DMS79 treated with DMSO at 0.1 percent for 48 hours (cell line): ENCODE data around the gene SRPK3.

ENCODE experiments used
- DNase-seq: peaks from one replicate; lab custom pipeline; 2025; lab: John Stamatoyannopoulos, UW

Gene SRPK3

DNA sequence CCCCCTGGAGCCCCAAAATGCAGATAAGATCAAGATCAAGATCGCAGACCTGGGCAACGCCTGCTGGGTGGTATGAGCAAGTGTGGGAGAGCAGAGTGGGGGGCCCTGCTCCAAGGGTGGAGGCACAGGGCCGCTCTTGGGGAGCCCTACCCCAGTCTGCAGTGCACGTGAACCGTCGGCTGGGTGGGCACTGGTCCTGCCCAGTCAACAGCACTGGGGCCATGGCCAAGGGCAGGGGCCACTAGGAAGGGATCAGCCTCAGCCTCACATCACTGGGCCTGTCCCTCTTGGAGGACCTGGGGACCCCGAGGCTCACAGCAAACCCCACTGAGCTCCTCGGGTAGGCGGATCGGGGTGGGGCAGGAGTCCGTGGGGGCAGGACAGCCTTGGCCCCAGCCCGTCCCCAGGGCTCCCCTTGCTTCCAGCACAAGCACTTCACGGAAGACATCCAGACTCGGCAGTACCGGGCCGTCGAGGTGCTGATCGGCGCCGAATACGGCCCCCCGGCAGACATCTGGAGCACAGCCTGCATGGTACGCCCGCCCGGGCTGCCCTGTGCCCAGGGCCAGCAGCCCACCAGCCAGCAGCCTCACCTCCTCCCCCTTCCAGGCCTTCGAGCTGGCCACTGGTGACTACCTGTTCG is 3.6 kb downstream of the SRPK3 start:
- no peak for DNase-seq

DNA sequence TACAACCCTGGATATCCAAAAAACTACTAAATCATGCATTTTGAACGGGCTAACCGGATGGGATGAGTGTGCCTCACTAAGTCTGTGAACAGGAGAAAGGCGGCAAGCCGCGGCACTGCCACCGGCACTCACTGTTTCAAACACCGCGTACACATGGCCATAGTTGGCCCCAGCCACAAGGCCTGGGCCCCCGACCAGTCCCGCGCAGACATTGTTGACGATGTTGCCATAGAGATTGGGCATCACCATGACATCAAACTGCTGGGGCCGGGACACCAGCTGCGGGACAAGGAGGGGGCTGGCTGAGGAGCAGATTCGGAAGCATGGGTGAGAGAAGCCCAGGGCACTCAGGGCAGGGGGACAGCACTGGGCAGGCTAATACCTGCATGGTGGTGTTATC is 5.8 kb downstream of the SRPK3 start:
- no peak for DNase-seq

DNA sequence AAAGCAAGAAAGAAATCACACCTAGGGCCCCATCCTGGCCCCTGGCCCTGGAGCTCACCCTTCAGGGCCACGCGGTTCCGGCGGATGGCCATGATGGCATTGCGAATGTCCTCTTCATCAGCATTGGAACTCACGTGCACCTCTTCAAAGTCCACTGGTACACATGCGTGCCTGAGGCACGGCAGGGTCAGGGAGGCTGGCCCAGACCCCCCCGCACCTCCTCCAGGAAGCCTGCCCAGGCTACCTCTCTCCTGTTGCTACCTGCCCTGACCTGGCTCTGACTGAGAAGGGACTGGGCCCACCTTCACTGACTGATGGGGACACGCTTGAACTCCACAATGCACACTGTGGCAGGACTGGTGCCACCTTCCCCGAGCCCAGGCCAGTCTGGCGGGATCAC is 8.8 kb downstream of the SRPK3 start:
- DNase-seq: no peak

DNA sequence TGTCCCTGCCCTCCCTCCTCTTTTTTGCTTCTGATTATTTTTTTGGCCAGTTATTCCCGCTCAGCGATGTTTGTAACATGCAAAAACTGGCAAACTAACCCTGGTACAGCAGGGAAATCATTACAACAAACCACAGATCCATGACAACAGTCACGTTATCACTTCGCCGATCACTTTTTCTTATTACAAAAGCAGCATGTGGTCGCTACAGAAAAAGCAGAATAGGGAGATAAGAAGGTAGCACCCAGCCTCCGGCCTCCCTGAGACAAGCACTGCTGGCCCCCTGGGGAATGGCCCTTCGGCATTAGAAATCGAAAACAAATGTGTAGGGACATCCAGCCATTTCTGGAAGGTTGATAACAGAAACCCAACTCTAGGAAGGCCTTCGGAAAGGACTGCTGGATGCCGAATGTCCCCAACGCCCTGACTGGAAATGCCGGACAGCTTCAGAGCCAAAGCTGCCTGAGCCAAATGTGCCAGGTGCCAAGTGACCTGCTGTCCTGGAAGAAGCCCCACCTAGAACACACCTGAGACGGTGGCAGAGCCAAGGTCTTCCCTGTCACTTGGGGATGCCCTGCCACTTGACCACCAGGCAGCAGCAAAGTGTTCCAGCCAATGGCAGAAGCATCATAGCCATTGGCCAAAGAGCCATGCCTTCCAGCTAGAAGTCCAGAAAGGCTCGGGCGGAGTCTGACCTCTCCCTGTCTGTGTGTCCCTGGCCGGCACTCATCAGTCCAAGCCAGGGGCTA is 10.4 kb downstream of the SRPK3 start:
- DNase-seq: no peak

DNA sequence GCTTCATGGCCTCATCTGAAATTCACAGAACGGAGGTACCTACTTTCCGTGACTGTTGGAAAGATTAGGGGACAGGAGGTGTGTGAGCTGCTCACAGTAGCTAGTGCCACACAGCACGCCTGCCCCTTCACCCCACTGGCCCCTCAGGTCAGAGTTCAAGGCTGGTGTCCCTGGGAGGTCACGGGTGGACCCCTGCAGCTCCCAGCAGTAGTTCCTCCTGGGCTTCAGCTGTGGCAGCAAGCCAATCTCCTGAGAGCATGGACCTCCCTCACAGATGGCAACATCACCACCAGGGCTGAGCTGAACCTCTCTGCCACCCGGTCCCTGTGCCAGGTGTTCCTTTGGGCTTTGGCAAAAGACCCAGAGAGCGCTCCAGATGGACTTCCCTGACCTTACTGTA is 11.5 kb downstream of the SRPK3 start:
- no peak for DNase-seq

DNA sequence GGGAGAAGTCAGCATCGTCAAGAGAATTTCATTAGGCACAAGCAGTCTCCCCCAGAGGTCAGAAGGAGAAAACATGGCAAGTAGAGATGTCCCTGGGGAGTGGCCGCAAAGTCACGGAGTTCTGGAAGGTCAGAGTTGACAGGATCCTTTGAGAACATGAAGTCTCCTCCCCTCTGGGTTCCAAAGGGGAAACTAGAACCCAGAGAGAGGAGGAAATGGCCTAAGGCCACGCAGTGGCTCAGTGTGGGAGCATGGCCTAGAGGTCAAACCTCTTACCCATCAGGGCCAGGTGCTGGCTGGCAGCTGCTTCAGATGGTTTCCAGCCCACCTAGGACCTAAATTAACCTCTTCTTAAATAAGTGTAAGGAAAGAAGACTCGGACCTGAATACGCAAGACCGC is 12.4 kb downstream of the SRPK3 start:
- DNase-seq: no peak

DNA sequence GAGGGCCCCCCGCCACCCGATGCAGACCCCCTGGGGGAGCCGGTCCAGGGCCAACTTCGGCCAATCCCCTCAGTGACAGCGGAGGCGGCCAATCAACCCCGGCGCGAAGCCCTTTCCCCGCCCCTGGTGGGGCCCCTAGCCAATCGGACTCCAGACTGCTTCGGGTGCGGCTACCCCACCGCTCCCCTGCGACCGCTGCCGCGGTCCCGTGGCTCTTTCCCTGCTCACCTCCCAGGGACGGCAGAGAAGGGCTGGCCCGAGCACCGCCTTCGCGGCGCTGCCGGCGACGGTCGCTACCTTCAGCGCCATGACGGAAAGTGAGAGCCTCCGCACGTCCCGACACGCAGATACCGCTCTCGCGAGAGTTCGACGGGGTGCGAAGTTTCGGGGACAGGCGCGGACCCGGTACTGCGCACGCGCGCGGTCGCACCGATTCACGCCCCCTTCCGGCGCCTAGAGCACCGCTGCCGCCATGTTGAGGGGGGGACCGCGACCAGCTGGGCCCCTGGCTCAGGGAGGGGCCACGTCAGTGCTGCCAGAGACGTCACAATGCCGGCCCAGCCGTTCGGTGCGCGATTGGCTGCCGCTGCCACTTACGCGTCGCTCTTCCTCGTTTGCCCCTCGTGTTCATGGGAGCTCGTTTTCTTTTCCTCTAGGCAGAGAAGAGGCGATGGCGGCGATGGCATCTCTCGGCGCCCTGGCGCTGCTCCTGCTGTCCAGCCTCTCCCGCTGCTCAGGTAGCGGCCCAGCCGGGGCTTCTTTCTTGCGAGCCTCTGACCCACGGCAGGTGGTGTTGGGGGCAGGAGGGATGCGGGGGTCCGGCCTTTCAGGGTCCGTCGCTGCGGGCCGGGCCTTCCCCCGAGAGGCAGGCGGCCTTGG is 13.4 kb downstream of the SRPK3 start, which contains the start of the genes IDH3G and SSR4:
Gene IDH3G (minus strand): TSS at position 358 of the 879 bp plus-strand sequence. CDS start 49 bp downstream, at position 309.
Gene SSR4 (plus strand): TSS at position 651 of the 879 bp plus-strand sequence. CDS start 20 bp downstream, at position 671.
- peak; percentile 79 for DNase-seq

DNA sequence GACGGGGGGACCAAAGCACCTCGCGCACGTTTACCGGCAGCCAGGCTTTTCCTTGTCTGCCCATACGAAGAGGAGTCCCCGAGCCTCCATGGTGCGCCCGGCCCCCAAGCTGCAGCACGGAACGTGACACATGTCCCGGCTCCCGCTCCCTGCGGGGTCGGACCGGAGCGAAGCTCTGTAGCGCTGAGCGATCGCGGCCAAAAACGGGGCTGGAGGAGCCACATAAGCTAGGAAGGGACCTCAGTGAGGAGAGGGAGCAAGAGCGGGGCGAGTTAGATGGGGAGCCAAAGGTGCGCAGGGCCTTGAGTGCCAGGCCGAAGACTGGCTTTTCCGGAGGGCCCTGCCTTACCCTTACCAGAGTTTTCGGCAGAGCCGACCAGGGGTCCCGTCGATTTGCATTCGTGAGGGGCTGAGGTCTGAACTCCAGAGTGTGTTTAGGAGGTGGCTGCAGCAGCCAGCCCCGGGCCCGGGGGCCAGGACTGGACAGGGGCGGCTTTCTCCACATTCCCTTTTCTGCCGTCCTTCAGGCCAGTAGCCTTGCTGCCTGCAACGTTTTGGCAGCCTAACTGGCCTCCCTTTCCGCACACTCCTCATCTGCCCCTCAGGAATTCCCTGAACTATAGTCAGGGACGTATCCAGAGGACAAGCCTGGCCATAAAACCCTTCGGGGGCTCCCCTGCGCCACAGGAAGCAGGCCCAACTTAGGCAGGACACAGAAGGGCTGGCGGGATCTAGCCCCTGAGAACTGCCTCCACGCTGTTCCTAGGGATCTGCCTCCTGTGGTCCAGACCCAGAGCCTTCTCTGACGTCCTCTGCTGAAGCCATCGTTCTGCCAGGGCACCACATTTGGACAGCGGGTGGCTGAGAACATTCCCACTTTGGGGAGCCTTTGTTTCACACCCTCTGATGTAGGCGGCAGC is 14.3 kb downstream of the SRPK3 start:
- DNase-seq: no peak

DNA sequence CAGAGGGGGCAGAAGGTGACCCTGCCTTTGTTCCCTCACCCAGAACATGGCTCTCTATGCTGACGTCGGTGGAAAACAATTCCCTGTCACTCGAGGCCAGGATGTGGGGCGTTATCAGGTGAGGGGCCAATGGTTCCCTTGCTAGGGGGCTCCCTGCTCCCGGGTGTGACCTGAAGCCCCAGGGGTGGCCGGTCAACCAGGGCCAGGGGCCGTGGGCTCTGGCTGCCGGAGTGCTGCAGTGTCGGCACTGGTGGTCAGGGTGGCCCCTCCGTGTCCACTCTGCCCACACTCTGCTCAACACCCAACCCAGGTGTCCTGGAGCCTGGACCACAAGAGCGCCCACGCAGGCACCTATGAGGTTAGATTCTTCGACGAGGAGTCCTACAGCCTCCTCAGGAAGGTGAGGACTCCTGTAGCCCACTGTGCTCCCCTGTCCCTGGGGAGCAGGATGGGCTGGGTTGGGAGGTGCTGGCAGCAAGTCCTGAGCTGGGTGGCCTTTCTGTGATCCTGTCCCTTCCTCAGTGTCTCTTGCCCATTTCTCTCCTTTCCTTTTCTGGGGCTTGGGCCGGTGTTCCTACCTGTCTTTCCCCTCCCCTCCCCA is 16.7 kb downstream of the SRPK3 start:
- DNase-seq: no peak

DNA sequence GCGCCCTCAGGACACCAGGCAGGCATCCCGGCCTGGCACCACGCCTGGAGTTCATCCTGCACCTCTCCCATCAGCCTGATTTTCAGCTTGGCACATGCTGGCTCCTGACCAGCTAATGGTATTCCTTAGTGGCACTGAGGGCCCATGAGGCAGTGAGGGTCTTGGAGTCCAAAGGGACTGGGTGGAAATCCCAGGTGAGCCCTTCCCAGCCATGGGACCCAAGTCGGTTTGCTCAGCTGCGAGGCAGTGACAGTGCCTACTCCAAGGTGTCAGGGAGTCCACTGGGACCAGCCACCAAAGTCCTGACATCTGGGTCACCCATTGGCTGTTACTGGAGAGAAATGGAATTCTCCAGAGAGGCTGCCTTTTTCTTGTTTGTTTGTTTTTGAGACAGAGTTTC is 18.5 kb downstream of the SRPK3 start:
- no peak for DNase-seq

DNA sequence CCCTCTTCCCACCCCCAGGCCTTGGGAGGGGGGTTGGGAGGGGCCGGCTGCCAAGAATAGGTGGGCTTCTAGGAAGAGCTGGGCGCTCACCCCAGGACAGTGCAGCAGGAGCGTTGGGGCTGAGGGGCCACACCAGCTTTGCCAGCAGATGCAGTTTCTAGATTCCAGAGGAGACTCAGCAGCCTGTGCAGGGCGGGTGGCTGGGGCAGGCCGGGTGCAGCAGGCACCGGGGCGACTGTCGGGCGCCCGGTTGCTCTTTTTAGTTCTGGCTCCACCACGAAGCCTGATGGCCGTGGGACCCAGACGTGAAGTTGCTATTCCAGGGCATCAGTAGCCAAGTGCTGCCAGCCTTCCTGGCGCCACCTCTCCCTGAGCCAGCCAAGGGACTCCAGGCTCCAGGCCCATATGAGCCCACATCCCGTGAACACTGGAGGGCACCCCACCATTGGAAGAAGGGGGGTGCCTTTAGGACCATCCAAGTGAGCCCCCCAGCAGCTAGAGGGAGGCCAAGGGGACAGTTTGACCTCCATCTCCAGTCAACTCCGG is 19.4 kb downstream of the SRPK3 start:
- no peak for DNase-seq

DNA sequence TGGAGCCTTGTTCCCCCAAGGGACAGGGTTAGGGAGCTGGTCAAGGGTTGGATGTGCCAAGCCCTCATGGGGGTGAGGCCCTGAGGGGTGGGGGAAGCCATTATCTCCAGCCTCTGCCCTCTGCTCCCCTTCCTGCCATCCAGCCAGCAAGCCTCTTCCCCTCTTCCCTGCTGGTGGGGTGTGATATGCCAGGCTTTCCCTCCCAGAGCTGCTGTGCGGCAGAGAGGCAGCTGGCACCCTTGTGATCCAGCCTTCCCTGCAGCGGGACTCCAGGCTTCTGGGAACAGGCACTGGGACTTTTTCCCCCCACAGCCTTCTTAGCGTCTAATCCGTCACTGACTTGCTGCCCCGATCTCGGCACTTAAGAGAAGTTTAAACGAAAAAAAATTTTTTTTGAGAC is 19.9 kb downstream of the SRPK3 start:
- no peak for DNase-seq

DNA sequence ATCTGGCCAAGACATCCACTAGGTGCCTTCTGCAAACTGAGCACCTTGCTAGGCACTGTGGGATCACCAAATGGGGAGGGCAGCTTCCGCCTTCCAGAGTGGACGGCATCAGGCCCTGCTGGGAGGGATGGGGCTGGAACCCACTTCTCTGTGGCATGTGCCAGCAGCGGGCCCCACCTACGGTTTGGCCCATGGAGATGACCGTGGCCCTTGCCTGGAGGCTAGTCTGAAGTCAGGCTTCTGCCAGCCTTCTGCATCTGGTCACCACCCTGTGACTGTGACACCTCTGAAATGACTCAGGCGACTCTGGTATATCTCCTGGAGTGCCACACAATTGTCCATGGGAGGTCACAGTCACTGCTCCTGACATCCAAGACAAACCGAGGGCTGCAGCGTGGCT is 20.8 kb downstream of the SRPK3 start:
- no peak for DNase-seq

DNA sequence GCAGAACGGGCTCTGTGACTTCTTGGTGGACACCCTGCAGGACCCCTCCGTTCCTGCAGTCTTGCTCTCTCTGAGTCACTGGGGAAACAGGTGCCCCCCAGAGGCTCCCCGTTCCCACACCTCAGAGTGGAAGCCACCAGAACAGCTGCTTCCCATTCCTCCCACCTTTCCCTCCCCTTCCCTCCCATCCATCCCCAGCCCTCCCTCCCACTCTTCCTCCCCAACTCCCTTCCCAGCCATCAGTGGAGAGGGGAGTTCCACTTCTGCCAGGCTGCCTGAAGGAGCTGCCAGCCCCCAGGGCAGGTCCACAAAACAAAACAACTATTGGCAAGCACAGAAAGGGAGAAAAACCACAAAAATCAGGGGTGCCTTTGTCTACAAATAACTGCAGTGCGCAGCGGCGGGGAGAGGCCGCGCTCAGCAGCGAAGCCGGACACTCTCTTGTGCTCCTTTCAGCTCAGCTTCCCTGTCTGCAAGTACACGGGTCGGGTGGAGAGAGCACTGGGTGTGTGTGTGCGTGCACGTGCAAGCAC is 21.7 kb downstream of the SRPK3 start:
- no peak for DNase-seq

DNA sequence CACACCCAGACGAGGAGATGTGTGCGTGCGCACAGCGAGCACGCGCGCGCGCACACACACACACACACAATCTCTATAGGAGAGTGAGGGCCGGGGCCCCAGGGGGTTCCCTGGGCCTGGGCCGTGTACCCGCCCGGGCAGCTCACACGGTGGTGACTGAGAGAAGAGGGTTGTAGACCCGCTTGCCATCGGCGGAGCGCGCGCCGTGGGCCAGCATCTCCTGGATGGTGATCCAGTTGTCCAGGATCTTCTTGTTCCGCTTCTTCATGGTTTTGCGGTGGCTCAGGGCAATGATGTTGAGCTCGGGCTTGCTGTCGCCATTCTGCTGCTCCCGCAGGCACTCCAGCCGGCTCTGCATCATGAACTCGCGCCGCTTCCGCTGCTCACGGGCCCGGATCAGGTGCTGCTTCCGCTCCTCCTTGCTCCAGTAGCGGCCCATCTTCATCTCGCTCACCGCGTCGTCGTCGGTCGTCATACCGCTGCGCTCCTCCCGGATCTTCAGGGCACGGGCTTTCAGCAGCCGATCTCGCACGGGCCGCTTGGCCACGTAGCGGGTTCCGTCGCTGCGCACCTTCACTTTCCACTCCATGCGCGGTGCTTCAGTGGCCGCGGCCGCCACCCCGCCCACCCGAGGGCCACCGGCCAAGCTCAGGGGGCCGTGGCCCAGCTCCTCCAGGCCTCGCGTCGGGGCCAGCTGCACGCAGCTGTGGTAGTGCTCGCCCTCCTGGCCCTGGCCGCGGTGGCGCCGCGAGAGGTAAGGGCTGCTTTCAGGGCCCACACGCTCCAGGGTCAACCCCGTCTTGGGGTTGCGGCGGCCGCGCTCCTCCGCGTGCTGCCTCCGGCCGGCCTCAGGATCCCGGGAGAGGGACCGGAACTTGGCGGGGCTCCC is 22.6 kb downstream of the SRPK3 start:
- DNase-seq: no peak

DNA sequence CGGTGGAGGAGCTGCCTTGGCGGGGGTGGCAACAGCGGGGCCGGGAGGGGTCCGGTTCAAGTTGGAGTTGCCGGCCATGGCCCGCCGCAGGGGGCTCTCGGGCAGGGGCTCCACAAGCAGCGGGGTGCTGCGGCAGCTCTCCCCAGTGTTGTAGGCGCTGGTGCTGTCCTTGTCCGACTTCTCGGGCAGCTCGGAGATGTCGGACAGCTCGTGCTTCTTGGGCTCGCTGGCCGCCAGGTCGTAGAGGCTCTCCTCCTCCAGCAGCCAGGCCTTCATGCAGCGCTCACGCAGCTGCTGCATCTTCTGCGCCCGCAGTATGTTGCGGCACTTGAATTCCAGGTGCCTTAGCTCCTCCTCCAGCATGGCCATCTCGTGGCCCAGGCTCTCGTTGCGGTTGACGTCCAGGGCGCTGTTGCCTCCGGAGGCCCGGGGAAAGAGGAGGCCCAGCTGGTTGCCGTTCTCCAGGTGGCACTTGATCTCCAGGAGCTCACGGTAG is 23.3 kb downstream of the SRPK3 start:
- no peak for DNase-seq

DNA sequence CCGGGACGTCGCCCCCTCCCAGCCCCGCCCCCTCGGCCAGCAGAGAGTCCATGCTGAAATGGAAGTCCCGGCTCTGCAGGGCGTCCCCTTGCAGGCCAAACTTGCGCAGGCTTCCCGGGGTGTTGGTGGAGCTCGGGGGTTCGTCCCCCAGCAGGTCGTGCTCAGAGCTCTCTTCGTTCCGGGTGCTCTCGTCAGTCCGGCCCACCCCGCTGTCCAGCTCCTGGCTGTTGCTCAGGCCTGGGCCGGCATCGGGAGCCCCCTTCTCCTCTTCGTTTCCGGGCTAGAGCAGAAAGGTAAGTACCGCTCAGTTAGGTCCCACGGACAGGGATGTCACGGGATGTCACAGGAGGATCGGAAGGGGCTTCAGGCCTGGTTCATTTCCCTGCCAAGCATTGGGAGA is 23.8 kb downstream of the SRPK3 start:
- no peak for DNase-seq

DNA sequence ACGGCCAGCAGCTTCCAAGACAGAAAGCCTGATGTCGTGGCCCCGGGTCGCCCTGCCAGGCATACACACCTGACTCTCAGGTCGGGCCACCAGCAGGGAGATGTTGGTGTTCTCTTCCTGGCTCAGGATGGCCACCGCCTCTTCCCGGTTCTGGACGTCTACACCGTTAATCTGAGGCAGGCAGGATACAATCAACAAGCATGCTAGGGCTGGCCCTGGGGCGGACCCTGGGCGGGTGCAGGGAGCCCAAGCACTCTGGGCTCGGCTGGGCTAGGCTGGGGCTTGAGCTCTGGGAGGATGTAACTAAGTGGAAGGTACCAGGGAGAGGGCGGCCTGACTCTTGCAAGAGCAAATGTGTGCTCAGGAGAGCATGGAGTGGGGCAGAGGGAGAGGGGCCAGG is 24.6 kb downstream of the SRPK3 start:
- DNase-seq: no peak

DNA sequence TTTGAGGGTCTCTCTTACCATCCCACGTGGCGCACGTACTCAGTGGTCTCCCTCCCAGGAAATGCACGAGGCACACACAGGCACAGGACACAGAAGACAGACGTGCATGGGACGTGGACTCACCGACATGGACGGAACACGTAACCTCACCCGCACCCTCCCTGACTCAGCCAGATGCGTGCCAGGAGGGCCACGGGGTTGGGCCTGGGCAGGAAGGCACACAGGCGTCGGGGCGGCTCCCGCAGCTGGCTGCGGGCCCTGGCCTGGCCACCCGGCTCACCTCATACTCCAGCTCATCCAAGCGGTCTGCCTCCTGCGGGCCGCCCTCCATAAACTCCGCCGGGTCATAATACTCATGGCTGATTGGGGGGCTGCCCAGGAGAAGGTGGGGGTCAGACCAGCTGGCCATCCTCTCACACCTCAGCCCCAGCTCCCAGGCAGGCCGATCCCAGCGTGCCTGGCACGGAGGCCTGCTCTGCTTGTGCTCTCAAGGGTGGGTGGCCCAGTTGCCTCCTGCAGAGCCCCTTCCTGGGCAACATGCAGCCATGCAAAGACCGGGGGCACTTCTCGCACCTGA is 26.2 kb downstream of the SRPK3 start:
- no peak for DNase-seq
